SK-N-MC (cell line): ENCODE measurements around the gene TBC1D1.

ENCODE experiments used
- EZH2 ChIP-seq: fragments of 200-600 bp; sonication (generic); IDR thresholded peaks from one replicate; pipeline ENCODE4 v1.6.1; 2017; ENCODE audit warnings: antibody characterized with exemption
- FOXP2 ChIP-seq: optimal IDR thresholded peaks from 2 replicates; pipeline ENCODE3; 2011; ENCODE audit warnings: mild to moderate bottlenecking, moderate library complexity; ENCODE audit not compliant: insufficient read depth; ENCODE audit errors: extremely low read length, control extremely low read depth

DNA sequence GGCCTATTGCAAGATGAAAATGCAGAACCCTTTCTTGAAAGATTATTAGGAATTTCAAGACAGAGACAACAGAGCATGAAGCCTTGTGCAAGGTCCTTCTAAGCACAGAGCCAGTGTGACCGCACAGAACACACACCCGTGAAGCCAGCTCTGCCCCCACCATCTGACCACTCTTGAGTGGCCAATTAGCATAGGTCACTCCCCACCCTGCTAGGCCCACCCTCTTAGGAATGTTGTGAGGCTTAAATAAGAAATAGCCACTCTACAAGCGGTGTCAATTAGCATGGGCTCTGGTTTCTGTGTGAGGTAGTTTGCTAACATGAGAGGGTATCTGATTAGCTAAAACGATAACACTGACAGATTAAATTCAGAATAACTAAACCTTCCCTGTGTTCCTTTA is 222.2 kb downstream of the TBC1D1 start:
- TF ChIP-seq EZH2 (no peak), FOXP2 (no peak)
